Stimulated activated CD4-positive, alpha-beta T cell treated with anti-CD3 and anti-CD28 coated beads, TNF-alpha, amount 100 ng/mL, for 48 hours (primary cell): ENCODE data around the gene SLC38A7.
"Not testable (repeated sequence)": the region's sequence is repeated elsewhere in the genome, so short reads cannot be mapped to it uniquely, and the experiment has no call there.

Source experiments
- DNase-seq, 3 donors: peaks; one replicate each; pipeline ENCODE4 v3.0.0-alpha.2; 2020; ENCODE audit warnings: low read depth in 3 of 3

Gene SLC38A7

DNA sequence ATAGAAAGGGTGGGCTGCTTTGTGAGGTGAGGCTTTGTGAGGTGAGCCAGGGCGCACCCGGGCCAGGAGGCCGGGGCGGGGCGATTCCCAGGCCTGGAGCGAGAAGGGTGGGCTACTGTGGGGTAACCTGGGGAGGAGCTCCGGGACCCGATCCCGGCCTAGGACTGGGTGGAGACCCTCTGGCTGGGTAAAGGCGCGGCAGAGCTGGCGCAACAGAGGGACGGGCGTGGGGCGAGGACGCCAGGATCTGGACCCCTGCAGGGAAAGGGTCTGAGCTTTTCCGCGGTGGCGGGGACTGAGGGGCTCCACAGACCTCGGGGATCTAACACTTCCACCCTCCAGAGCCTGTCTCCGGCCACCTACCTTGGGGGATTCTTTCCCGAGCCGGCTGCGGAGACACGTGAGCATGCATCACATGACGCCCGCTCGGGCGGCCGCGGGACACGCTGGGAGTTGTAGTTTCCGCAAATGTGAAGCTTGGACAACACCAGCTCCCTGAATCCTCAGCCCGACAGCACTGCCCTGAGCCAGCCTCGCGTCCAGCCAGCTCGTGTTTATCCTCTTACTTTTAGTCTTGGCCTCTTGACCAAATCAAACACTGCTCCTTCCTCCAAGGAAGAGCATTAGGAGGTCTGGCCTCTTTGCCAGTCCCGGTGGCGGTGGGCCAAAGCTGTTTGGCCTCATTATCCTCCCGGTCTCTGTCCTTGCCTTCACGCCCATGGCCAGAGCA lies at the start of gene SLC38A7:
SLC38A7 (minus strand) TSS at position 417 of the 730 bp plus-strand sequence. CDS start 4,644 bp downstream, outside the sequence.
- peak; percentile 54 to 62 (median 57) for DNase-seq

- peak; percentile 67 to 78 (median 73) for DNase-seq
Measured at GRCh38 chr16:58733671-58734458, 49.3 kb upstream of the SLC38A7 start, which contains the start of gene GOT2. Gene GOT2, minus strand, starts transcription at chr16:58734316. Its CDS starts 88 bp downstream, at chr16:58734228.

DNA sequence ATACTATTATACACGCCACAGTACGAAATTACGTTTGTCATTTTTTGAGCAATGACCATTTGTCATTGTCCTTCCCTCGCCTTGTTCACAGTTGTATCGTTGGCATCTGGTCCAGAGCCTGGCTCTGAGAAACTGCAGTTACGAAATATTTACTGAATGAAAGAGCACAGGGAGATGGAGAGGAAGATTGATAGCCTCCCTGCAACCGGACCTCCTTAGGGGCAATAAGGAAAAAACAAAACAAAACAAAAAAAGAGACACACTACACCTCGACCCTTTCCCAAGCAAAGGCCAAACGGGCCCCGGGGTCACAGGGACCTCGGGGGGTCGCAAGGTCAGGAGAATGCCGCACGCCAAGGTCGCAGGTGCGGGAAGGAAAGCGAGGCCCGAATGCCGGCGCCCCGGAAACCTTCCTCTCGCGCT lies 48.7 kb upstream of the SLC38A7 start:
- no peak for DNase-seq

GRCh38 chr16:58732545-58733247 lies 48.1 kb upstream of the SLC38A7 start:
- no peak for DNase-seq

DNA sequence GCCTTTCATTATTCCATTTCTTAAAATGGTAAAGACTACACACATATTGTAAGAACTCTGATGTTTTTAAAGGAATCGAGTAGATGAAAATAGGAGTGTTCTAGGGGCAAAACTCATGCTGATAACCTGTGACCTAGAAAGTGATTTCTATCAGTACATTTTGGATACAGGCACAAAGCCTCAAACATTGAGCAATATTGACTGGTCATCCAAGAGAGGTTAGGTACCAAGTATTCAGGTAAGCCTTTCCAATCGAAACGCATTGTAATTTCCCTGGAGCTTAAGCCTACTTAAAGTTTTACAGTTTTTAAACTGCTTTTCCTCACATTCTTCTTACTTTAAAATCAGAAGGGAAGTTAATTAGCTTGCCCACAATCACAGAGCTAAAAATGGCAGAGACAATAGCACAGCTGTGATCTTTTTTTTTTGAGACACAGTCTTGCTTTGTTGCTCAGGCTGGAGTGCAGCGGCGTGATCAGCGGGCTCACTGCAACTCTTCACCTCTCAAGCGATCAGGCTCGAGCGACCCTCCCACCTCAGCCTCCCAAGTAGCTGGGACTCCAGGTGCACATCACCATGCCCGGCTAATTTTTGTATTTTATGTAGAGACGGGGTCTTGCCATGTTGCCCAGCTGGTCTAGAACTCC lies 46.3 kb upstream of the SLC38A7 start:
- DNase-seq: no peak

DNA sequence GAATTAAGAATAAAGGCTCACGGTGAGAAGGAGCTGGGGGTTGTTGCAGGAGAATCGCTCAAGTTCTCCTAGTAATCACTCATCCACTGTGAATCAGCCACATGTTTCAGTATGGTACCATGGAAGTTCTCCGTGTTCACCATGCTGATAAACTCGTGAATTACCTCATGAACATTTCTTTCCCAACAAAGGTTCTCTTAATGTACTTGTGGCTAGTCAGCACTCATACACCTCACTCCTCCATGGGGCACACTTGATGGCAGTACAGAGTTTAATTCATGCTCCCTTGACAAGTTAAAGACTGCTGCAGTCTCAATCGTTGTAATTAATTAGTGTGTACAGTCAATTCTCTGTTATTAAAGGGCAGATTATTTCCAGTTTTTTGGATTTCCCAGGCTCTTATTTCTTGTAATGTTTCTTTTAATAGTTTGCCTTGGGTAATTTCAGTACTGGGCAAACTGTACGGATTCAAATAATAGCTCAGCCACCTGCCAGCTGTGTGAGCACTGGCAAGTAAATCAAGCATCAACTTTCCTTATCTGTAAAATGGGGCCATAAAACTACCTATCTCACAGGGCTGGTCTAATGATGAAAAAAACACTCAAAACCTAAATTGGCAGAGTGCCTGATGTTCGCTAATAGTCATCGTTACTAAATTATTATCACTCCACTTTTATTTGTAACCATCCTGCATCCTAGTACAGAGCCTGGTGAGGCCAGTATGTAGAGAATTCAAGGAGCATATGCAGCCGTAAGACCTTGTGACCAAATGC lies 43.4 kb upstream of the SLC38A7 start:
- no peak for DNase-seq

DNA sequence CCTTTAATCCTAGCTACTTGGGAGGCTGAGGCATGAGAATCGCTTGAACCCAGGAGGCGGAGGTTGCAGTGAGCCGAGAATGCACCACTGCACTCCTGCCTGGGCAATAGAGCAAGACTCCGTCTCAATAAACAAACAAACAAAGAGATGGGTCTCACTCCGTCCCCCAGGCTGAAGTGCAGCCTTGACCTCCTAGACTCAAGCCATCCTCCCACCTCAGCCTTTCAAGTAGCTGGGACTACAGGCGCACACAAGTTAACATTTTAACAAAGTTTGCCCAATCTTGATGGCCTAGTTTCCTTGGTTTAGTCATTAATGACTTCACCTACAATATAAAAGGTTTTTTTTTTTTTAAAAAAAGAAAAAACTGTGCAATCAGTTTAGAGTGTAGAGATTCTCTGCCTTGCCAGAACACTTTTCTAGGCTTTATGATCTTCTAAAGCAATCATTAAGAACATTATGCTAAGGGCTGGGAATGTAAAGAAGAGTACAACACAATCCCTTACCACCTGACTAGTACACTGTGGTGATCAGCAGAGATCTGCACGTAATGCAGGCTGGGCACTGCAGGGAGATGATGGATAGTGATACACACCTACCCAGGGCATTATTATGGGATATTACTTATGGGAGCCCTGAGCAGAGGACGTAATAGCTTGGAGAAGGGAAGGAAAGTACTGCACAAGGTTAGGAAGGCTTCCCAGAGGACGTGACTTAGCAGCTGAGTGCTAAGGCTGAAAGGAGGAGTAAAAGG lies 42.6 kb upstream of the SLC38A7 start:
- no peak for DNase-seq

DNA sequence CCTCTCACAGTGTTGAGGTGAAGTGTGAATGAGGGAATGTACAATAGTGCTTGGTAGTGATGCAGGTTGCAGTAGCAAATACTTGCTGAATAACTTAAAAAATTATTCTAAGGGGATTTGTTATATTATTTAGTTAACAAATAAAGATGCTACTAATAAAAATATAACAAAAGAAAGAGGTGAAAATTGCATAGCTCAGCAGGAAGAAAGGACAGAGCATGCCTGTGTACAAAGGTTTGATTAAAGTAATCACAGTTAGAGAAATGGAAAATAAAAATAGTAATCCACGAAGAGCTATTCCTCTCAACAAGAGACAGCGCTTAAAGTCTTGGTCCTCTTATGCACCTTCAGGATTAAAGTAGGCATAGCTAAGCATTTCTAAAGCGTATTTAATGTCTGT lies 38.5 kb upstream of the SLC38A7 start:
- DNase-seq: no peak

DNA sequence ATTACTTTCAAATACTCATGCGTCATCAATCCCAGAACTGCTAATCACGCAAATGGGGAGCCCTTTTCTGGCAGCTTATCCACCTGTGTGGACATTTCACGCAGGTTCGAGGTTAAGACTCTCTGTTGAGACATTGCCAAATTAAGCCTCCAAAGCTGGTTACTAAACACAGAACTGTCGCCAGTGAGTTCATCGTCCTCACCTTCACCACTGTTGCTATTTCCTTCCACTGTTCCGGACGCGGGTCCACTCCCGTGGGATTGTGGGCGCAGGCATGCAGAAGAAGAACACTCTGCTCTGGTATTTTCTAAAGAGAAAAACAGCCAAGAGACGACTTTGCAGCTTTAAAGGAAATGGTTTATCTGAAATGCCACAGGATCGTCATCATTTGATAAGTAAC lies 33.4 kb upstream of the SLC38A7 start:
- no peak for DNase-seq

- DNase-seq: no peak
Measured at GRCh38 chr16:58716468-58716867, 31.9 kb upstream of the SLC38A7 start.

DNA sequence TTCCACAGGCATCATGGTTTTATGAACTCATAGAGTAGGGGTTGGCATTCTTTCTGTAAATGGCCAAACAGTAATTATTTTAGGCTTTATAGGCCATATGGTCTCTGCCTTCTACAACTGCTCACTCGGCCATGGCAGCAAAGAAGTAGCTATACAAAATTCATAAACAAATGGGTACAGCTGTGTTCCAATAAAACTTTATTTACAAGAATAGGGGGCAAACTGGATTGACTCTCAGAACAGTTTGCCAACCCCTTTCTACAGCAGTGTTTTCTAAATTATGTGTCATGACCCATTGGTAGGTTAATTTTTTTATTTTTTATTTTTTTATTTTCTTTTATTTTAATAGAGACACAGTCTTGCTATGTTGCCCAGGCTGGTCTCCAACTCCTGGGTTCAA lies 29.2 kb upstream of the SLC38A7 start:
- no peak for DNase-seq

- DNase-seq: no peak
Measured at GRCh38 chr16:58709333-58709732, 24.8 kb upstream of the SLC38A7 start.

GRCh38 chr16:58699151-58699550 lies 14.6 kb upstream of the SLC38A7 start:
- no peak for DNase-seq

GRCh38 chr16:58695368-58695767 lies 10.8 kb upstream of the SLC38A7 start:
- DNase-seq: no peak

DNA sequence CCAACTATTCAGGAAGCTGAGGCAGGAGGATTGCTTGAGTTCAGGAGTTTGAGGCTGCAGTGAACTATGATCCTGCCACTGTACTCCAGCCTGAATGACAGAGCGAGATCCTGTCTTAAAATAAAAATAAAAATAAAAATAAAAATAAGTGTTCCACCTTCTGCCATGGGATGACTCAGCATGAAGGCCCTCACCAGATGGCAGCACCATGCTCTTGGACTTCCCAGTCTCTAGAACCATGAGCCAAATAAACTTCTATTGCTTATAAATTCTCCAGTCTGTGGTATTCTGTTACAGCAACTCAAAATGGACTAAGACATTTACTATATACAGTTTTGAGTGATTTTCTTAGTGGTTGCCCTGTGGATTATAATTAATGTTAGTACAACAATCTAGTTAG lies 7.9 kb upstream of the SLC38A7 start:
- DNase-seq: no peak

DNA sequence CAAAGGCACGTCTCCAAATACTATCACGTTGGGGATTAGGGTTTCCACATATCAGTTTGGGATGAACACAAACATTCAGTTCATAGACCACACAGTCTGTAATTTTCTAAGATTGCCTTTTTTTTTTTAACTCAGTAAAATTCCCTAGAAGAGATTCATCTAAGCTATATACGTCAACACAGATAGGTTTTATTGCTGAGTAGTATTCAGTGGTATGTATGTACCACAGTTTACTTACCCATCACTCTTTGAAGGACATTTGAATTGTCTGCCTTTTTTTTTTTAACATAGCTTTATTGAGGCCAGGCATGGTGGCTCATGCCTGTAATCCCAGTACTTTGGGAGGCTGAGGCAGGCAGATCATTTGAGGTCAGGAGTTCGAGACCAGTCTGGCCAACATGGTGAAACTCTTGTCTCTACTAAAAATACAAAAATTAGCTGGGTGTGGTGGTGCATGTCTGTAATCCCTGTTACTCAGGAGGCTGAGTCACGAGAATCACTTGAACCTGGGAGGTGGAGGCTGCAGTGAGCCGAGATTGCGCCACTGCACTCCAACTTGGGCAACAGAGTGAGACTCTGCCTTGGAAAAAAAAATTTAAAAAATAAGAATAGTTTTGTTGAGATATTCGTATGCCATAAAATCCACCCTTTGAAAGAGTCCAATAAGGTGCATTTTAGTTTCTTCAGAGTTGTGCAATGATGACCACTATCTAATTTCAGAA lies 2.6 kb upstream of the SLC38A7 start:
- not testable (repeated sequence) for DNase-seq

DNA sequence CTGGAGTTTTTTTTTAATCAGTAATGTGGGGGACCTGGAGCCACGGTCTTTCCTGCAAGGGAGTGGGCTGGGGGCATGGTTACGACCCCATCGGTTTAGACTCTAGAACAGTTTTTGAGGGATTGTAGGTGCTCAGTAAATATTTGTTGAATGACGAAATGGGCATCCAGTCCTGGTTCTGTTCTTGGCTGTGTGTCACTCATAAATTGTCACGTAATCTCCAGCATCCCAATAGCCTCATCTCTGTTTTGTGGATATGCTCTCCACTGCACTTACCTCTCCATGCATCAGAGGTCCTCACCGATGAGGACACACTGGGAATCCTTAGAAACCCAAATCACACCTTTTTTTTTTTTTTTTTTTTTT lies 497 bp upstream of the SLC38A7 start:
- no peak for DNase-seq

- no peak for DNase-seq
Measured at GRCh38 chr16:58684001-58684353, 593 bp downstream of the SLC38A7 start.

GRCh38 chr16:58679763-58680162 lies 4.8 kb downstream of the SLC38A7 start:
- DNase-seq: no peak

GRCh38 chr16:58678716-58679115 lies 5.9 kb downstream of the SLC38A7 start:
- DNase-seq: no peak
